Smooth muscle cell (in vitro differentiated cells): ENCODE measurements around the gene ANP32A. TPM values are rescaled to one million over a fixed set of nuclear protein-coding genes. Genes with fewer than 3 reads are reported as not detected.
A peak's percentile ranks its signal among the peaks of the same experiment; 100 is the strongest.

ENCODE experiments used
- DNase-seq: peaks from one replicate; lab custom pipeline; 2025; ENCODE audit not compliant: unreplicated experiment; lab: John Stamatoyannopoulos, UW
- H2AFZ ChIP-seq: fragments of 200-600 bp; sonication (generic); 2 replicates; pipeline ENCODE4 v1.6.0; 2016; ENCODE audit warnings: antibody characterized with exemption, low read depth, mild to moderate bottlenecking
- H3F3A ChIP-seq: fragments of 200-600 bp; sonication (generic); 2 replicates; pipeline ENCODE4 v1.6.0; 2017; ENCODE audit warnings: antibody characterized with exemption, low read depth
- H3K27ac ChIP-seq: fragments of 200-600 bp; sonication (generic); 2 replicates; pipeline ENCODE4 v1.5.1; 2016; ENCODE audit warnings: low read depth, mild to moderate bottlenecking
- H3K27me3 ChIP-seq: fragments of 200-600 bp; sonication (generic); 2 replicates; pipeline ENCODE4 v1.6.1; 2016; ENCODE audit warnings: low read depth, mild to moderate bottlenecking
- H3K36me3 ChIP-seq: fragments of 200-600 bp; sonication (generic); 2 replicates; pipeline ENCODE4 v1.5.1; 2016; ENCODE audit warnings: low read depth
- H3K4me1 ChIP-seq: fragments of 200-600 bp; sonication (generic); 2 replicates; pipeline ENCODE4 v1.5.1; 2016; ENCODE audit warnings: low read depth
- H3K4me2 ChIP-seq: fragments of 200-600 bp; sonication (generic); 2 replicates; pipeline ENCODE4 v1.6.0; 2016; ENCODE audit warnings: mild to moderate bottlenecking
- H3K4me3 ChIP-seq: fragments of 200-600 bp; sonication (generic); 2 replicates; pipeline ENCODE4 v1.5.1; 2016; ENCODE audit warnings: mild to moderate bottlenecking
- H3K79me2 ChIP-seq: fragments of 200-600 bp; sonication (generic); 2 replicates; pipeline ENCODE4 v1.6.0; 2016; ENCODE audit warnings: low read depth, mild to moderate bottlenecking
- H3K9ac ChIP-seq: fragments of 200-600 bp; sonication (generic); 2 replicates; pipeline ENCODE4 v1.6.0; 2016; ENCODE audit warnings: low read depth
- H3K9me3 ChIP-seq: fragments of 200-600 bp; sonication (generic); replicated peaks from 2 replicates; pipeline ENCODE4 v1.5.1; 2016; ENCODE audit warnings: low read depth
- H4K20me1 ChIP-seq: fragments of 200-600 bp; sonication (generic); 2 replicates; pipeline ENCODE4 v1.6.0; 2016; ENCODE audit warnings: low read depth
- WGBS: methylation state at CpG from one replicate; pipeline ENCODE4 v1.1.7; 2016; ENCODE audit warnings: low lambda C conversion rate; 5-methylcytosine and 5-hydroxymethylcytosine counted together
- polyA plus RNA-seq: library from polyadenylated mRNA; unstranded; fragments of >200 nt; fragmentation: Nextera tagmentation; extraction: Ambion mirVana; gene quantifications from 2 replicates; pipeline ENCODE4 v1.2.1, GENCODE V29; 2016
- total RNA-seq: library from RNA; depleted of rRNA; stranded (reverse); fragments of >200 nt; gene quantifications from 2 replicates; pipeline ENCODE4 v1.2.3, GENCODE V29; 2014
- TF ChIP-seq, protein P1 (sequence below): fragments of 200-600 bp; sonication (generic); IDR thresholded peaks from 2 replicates; pipeline ENCODE4 v1.5.1; 2017; ENCODE audit warnings: borderline replicate concordance, mild to moderate bottlenecking, antibody characterized with exemption; ENCODE audit not compliant: insufficient read depth, poor library complexity, severe bottlenecking

Gene ANP32A
- total and polyA plus RNA-seq, 2 experiments from 2014 or later, result 63.1 to 93.7 TPM

GRCh38 chr15:68812069-68812468 lies 8.6 kb downstream of the ANP32A start:
- Histone ChIP-seq H3K4me3 (no peak overlapping the region), H3K36me3 (no peaks in the 10 kb centered on the region), H3K9ac (no peak overlapping the region), H3K4me2 (peak overlapping the region; percentile 46), H4K20me1 (peaks cover 99% of the 10 kb centered on the region), H3K27me3 (no peaks in the 10 kb centered on the region), H2AFZ (no peak overlapping the region), H3K79me2 (peaks cover 99% of the 10 kb centered on the region), H3K9me3 (no peaks in the 10 kb centered on the region), H3K4me1 (peaks cover 47% of the 10 kb centered on the region), H3K27ac (no peak overlapping the region), H3F3A (peaks cover 7% of the 10 kb centered on the region)
- DNase-seq, result no peak
- WGBS, result 96% methylated on average over 8 of the region's 8 CpGs
- TF ChIP-seq, protein P1, sequence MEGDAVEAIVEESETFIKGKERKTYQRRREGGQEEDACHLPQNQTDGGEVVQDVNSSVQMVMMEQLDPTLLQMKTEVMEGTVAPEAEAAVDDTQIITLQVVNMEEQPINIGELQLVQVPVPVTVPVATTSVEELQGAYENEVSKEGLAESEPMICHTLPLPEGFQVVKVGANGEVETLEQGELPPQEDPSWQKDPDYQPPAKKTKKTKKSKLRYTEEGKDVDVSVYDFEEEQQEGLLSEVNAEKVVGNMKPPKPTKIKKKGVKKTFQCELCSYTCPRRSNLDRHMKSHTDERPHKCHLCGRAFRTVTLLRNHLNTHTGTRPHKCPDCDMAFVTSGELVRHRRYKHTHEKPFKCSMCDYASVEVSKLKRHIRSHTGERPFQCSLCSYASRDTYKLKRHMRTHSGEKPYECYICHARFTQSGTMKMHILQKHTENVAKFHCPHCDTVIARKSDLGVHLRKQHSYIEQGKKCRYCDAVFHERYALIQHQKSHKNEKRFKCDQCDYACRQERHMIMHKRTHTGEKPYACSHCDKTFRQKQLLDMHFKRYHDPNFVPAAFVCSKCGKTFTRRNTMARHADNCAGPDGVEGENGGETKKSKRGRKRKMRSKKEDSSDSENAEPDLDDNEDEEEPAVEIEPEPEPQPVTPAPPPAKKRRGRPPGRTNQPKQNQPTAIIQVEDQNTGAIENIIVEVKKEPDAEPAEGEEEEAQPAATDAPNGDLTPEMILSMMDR, result no peak

GRCh38 chr15:68809517-68809916 lies 11.2 kb downstream of the ANP32A start:
- no peak overlapping the region for H3K27ac ChIP-seq
- H4K20me1 ChIP-seq, result peaks cover 100% of the 10 kb centered on the region
- H3K4me3 ChIP-seq, result no peak overlapping the region
- DNase-seq, result no peak
- no peaks in the 10 kb centered on the region for H3K9me3 ChIP-seq
- H3K27me3 ChIP-seq, result no peaks in the 10 kb centered on the region
- TF ChIP-seq, protein P1, result no peak
- WGBS, result 96% methylated on average over 9 of the region's 9 CpGs
- H2AFZ ChIP-seq, result no peak overlapping the region
- H3K36me3 ChIP-seq, result no peaks in the 10 kb centered on the region
- H3K79me2 ChIP-seq, result peaks cover 99% of the 10 kb centered on the region
- peaks cover 7% of the 10 kb centered on the region for H3F3A ChIP-seq
- H3K4me2 ChIP-seq, result no peak overlapping the region
- no peak overlapping the region for H3K9ac ChIP-seq
- H3K4me1 ChIP-seq, result peaks cover 28% of the 10 kb centered on the region

DNA sequence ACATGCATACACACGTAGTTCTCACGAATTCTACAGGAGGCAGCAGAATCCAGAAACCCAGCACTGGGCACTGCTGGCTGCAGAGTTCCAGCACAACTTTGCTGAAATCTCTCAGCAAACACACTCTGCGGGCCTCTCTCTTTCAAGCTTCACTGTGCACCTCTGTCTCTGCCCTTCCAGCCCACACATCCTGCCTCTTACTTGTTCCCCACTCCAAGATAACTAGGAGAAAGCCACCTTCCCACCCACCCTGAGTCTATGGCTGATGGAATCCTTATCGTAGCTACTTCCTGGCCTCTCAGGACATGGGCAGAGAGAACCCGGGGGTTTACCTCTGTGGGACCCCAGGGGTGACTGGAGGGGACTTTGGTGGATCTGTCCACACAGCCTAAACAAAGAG lies 11.9 kb downstream of the ANP32A start:
- H3K36me3 ChIP-seq, result no peaks in the 10 kb centered on the region
- H3F3A ChIP-seq, result peaks cover 7% of the 10 kb centered on the region
- TF ChIP-seq, protein P1, result no peak
- H3K4me3 ChIP-seq, result no peak overlapping the region
- no peak overlapping the region for H3K27ac ChIP-seq
- H3K9me3 ChIP-seq, result no peaks in the 10 kb centered on the region
- H3K27me3 ChIP-seq, result no peaks in the 10 kb centered on the region
- H2AFZ ChIP-seq, result no peak overlapping the region
- peaks cover 28% of the 10 kb centered on the region for H3K4me1 ChIP-seq
- peaks cover 100% of the 10 kb centered on the region for H4K20me1 ChIP-seq
- peaks cover 99% of the 10 kb centered on the region for H3K79me2 ChIP-seq
- no peak overlapping the region for H3K9ac ChIP-seq
- 60% methylated on average over 5 of the region's 5 CpGs for WGBS
- DNase-seq, result no peak
- H3K4me2 ChIP-seq, result no peak overlapping the region

DNA sequence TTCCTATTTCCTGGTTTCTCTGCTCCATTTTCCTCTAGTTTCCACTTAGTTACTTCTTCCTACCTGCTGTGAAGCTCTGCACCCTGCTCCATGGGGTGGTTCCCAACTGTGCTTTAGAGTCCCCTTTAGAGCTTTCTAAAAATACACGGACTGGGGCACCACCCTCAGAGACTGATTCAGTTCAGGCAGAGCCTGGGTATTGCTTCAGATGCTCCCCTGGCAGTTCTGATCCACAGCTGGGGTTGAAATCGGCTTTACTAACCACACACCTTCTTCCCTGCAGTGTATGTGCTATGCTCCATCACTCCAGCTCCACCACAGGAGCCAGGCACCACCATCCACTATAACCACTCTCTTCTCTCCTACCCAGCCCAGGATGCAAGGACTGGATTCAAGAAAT lies 12.6 kb downstream of the ANP32A start:
- Histone ChIP-seq H2AFZ (no peak overlapping the region), H3K36me3 (no peaks in the 10 kb centered on the region), H3K9ac (no peak overlapping the region), H4K20me1 (peaks cover 100% of the 10 kb centered on the region), H3K4me2 (no peak overlapping the region), H3K4me3 (no peak overlapping the region), H3K79me2 (peaks cover 99% of the 10 kb centered on the region), H3K27ac (no peak overlapping the region), H3K9me3 (no peaks in the 10 kb centered on the region), H3F3A (peaks cover 7% of the 10 kb centered on the region), H3K27me3 (no peaks in the 10 kb centered on the region), H3K4me1 (peaks cover 24% of the 10 kb centered on the region)
- WGBS, result 41% methylated on average over 2 of the region's 2 CpGs
- DNase-seq, result no peak
- TF ChIP-seq, protein P1, result no peak
